GM10266 (cell line): ENCODE data around the gene NTF3.

Source experiments
- DNase-seq: peaks from one replicate; pipeline ENCODE4 v3.0.0; 2012; ENCODE audit errors: extremely low spot score
- TF ChIP-seq, protein P1 (sequence below): IDR thresholded peaks from 2 replicates; pipeline ENCODE4 v1.5.1; 2012; ENCODE audit warnings: mild to moderate bottlenecking, low read depth; ENCODE audit not compliant: control insufficient read depth, insufficient read depth; ENCODE audit errors: missing control alignments

The NTF3 gene

GRCh38 chr12:5516371-5517241, 84.7 kb downstream of the NTF3 start:
- TF ChIP-seq, protein P1, sequence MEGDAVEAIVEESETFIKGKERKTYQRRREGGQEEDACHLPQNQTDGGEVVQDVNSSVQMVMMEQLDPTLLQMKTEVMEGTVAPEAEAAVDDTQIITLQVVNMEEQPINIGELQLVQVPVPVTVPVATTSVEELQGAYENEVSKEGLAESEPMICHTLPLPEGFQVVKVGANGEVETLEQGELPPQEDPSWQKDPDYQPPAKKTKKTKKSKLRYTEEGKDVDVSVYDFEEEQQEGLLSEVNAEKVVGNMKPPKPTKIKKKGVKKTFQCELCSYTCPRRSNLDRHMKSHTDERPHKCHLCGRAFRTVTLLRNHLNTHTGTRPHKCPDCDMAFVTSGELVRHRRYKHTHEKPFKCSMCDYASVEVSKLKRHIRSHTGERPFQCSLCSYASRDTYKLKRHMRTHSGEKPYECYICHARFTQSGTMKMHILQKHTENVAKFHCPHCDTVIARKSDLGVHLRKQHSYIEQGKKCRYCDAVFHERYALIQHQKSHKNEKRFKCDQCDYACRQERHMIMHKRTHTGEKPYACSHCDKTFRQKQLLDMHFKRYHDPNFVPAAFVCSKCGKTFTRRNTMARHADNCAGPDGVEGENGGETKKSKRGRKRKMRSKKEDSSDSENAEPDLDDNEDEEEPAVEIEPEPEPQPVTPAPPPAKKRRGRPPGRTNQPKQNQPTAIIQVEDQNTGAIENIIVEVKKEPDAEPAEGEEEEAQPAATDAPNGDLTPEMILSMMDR, result no peak
- no peak for DNase-seq

GRCh38 chr12:5518584-5519365, 86.9 kb downstream of the NTF3 start:
- no peak for DNase-seq

GRCh38 chr12:5520037-5520436, 88.1 kb downstream of the NTF3 start:
- TF ChIP-seq, protein P1, result no peak
- DNase-seq, result no peak

More at GRCh38 chr12:5518584-5519365, 86.9 kb downstream of the NTF3 start:
- TF ChIP-seq, protein P1, result no peak

GRCh38 chr12:5520831-5521230, 88.9 kb downstream of the NTF3 start:
- no peak for DNase-seq
- TF ChIP-seq, protein P1, result no peak

- no peak for DNase-seq
- TF ChIP-seq, protein P1, result no peak
These were observed 89.8 kb downstream of the NTF3 start for GRCh38 chr12:5521456-5522325.

GRCh38 chr12:5522432-5523335, 90.8 kb downstream of the NTF3 start:
- TF ChIP-seq, protein P1, result no peak
- no peak for DNase-seq
